ENCODE results near the gene ADGRG6. TPM values are rescaled to one million over a fixed set of nuclear protein-coding genes. Genes with fewer than 3 reads are reported as not detected.

ADGRG6 gene
- total and polyA plus RNA-seq, 10 of the 15 experiments (the other 5 are each of a cell fraction or from before 2014, with no cell fraction given): 0.01 to 0.24 (median 0.13) TPM; not detected in 7

DNA sequence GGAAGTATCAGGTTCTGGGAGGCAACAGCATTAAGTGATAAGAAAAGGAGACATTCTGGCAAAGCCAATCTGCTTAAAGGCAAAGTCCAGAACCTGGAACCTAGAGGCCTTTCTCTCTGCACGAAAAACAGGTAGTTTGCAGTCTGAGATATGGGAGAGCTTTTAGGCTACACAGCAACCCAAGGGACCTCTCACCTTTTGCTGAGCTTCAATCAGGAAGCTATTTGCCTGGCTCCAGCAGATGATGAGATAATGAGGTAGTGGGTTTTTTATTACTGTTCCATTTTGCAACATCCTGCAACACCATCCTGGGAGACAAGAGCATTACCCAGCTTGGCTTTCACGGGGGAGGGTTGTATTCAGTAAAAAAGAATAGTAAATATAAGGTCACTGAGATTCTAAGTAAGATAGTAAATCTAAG, 143.1 kb downstream of the ADGRG6 start:
- Histone ChIP-seq H3K79me2 (ENCODE audit: control insufficient read depth, insufficient read depth, low read length) (no peaks in the 10 kb centered on the region), H2AFZ (ENCODE audit: control insufficient read depth, low read depth, low read length) (no peak overlapping the region), H3K4me1 (ENCODE audit: control insufficient read depth, insufficient read depth, low read length) (no peaks in the 10 kb centered on the region), H3K9me3 (replicated peaks; ENCODE audit: control insufficient read depth, insufficient read depth, low read length) (no peaks in the 10 kb centered on the region), H3K4me2 (ENCODE audit: control insufficient read depth, insufficient read depth) (no peak overlapping the region), H3K9ac (ENCODE audit: control insufficient read depth, insufficient read depth, low read length) (no peak overlapping the region), H4K20me1 (ENCODE audit: control insufficient read depth, insufficient read depth) (no peaks in the 10 kb centered on the region), H3K36me3 (ENCODE audit: control insufficient read depth in 2 of 2, insufficient read depth in 2 of 2, low read length in 1 of 2) (no peaks in the 10 kb centered on the region), H3K4me3 (no peak overlapping the region), H3K27me3 (replicated peaks in 1 of 2; ENCODE audit: control insufficient read depth in 2 of 2, insufficient read depth in 2 of 2, low read length in 1 of 2) (no peaks in the 10 kb centered on the region; a peak in 1 of 4 replicates), H3K27ac (ENCODE audit: control insufficient read depth, insufficient read depth) (no peak overlapping the region)
- ATAC-seq (no peak), DNase-seq (ENCODE audit: low read depth, low spot score) (no peak), FAIRE-seq (no peak)
- 0% methylated on average over 2 of the region's 2 CpGs for whole genome bisulfite sequencing (ENCODE audit: insufficient coverage, insufficient replicate concordance, low lambda C conversion rate, missing lambda C conversion rate)
- BruUV-seq (replicated peaks): no TSS peak
- ChIA-PET POLR2A (no interaction called here), SMC1A (ENCODE audit: uncharacterized antibody, unreplicated experiment) (interaction anchor here (1.6 kb wide), 1 partner anchor 25 kb away, joined by 3 read pairs; no protein-coding TSS in a partner anchor), RAD21 (ENCODE audit: unreplicated experiment) (no interaction called here), CTCF (interaction anchor here (0.6 to 1.4 kb wide), 3 partner anchors 8 to 205 kb away, joined by 3 to 5 read pairs (median 4); no protein-coding TSS in a partner anchor)
- intact Hi-C loops (cut with micrococcal nuclease; ENCODE audit: unreplicated experiment): no loop called here
- in situ Hi-C loops (cut with MboI): no loop called here
- TF ChIP-seq YBX1 (IDR thresholded peaks at IDR 0.05): no peak
- no peak for TF ChIP-seq HDAC6 (IDR thresholded peaks at IDR 0.05; ENCODE audit: unreplicated experiment)
- TF ChIP-seq KLF5 (IDR thresholded peaks at IDR 0.05; ENCODE audit: partially characterized antibody): no peak
- TF ChIP-seq, protein P1, sequence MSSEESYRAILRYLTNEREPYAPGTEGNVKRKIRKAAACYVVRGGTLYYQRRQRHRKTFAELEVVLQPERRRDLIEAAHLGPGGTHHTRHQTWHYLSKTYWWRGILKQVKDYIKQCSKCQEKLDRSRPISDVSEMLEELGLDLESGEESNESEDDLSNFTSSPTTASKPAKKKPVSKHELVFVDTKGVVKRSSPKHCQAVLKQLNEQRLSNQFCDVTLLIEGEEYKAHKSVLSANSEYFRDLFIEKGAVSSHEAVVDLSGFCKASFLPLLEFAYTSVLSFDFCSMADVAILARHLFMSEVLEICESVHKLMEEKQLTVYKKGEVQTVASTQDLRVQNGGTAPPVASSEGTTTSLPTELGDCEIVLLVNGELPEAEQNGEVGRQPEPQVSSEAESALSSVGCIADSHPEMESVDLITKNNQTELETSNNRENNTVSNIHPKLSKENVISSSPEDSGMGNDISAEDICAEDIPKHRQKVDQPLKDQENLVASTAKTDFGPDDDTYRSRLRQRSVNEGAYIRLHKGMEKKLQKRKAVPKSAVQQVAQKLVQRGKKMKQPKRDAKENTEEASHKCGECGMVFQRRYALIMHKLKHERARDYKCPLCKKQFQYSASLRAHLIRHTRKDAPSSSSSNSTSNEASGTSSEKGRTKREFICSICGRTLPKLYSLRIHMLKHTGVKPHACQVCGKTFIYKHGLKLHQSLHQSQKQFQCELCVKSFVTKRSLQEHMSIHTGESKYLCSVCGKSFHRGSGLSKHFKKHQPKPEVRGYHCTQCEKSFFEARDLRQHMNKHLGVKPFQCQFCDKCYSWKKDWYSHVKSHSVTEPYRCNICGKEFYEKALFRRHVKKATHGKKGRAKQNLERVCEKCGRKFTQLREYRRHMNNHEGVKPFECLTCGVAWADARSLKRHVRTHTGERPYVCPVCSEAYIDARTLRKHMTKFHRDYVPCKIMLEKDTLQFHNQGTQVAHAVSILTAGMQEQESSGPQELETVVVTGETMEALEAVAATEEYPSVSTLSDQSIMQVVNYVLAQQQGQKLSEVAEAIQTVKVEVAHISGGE (CRISPR knock-in tag; IDR thresholded peaks at IDR 0.05): no peak
- TF ChIP-seq ZSCAN29 (IDR thresholded peaks at IDR 0.05): no peak
- no peak for TF ChIP-seq SUZ12 (IDR thresholded peaks at IDR 0.05; ENCODE audit: unreplicated experiment)
- no peak for TF ChIP-seq NBN (IDR thresholded peaks at IDR 0.05)
